NK-92 (cell line): Measurements from ENCODE around the gene CPED1.
"Not testable (repeated sequence)": the region's sequence is repeated elsewhere in the genome, so short reads cannot be mapped to it uniquely, and the experiment has no call there.

Experiments used
- DNase-seq: peaks from one replicate; lab custom pipeline; 2025; ENCODE audit not compliant: unreplicated experiment; lab: John Stamatoyannopoulos, UW

CPED1 gene

DNA sequence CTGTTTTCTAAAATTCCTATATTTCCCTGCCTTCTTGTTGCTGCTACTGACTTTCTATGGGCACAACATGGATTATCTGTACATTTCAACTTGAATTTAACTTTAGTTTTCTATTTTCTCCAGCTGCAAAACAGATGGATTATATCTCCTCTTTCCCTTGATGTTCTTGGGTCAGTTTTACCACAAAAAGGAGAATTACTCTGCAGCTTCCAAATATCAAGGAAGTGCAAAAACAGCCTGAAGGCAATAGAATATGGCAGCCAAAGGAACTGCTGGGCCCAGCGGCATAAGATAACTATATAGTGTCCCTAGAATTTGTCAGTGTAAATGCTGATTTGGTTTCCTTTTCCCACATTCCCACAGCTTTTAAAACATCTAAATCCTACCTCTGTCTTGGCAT, 29.1 kb downstream of the CPED1 start:
- DNase-seq, result no peak

DNA sequence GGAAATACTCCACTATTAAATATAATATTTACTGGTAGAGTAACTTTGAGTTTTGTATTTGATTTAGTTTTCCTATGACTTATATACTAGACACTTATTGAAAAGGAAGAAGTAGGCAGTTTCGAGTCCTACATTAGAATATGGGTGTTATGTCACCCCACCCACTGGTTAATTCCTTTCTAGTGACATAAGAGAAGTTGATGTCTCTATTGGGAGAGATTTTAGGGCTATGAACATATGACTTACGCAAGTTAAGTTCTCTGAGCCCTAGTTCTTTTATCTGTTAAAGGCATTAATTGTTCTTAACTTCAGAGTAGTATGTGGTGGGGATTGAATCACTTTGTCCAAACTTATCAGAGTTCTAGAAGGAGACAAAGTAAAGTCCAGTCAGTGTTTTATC, 30.5 kb downstream of the CPED1 start:
- DNase-seq, result no peak

DNA sequence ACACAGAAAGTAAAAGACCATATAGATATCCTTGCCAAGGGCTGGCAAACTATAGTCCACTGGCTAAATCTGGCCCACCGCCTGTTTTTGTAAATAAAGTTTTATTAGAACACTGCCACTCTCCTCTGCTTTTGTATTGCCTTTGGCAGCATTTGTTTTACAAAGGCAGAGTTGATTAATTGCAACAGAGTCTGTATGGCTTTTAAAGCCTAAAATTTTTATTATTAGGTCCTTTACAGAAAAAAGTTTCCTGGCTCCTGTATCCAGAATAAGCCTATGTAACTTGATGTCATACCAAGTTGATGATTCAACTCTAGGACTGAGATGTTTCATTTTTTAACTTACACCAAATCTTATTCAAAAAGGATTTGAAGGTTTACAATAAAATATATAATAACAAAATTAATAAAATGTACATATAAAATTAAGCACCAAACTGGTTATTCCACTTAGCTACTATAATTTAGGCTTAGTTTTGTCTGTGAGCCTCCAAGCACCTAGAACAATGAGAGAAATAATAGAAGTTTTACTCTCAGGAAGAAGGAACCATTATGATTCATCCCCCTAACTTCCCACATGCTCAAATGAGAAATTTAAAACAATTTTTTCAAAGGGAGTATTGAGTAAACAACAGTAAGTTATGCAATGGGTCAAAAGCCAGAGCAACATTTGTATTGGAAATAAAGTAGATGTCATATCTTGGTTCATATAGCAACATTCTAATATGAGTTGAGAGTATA, 31.9 kb downstream of the CPED1 start:
- no peak for DNase-seq

DNA sequence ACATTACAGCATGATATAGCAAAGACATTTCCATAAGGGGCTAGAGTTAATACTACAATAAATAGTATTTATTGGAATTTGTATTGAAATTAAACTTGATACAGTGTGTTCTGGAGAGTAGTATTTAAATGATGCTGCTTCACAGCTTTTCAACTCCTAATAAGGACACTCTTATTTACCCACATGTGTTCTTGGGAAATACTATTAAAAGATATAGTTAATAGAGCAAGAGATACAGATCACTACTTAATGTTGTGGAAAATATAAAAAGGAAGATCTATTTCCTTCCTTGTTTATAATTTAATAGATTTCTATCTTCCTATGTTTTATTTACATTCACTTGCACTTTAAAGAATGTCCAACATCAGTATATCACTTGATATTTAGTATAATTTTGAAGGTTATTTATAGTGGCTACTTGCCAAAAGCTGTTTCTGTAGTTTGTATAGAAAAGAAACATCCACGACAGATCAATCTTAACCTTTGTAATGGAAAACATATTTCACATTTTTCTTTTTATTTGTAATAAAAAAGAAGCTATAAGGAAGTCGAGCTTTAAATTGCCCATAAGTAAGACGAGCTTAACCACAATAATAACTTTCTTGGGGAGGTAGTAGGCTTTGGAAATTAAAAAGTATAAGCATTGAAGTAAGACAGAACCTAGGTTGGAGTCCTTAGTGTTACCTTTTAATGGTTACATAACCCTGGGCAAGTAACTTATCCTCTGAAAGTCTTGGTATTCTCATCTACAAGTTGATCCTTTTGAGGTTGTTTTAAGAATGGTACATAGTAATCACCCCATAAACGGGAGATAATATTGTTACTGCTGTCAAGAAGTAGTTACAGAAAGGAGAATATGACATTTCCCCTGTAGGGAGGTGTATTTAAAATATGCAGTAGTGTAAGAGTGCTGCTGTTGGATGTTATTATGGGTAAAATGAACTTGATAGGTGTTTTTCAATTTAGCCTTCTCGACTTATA, 32.8 kb downstream of the CPED1 start:
- no peak for DNase-seq

DNA sequence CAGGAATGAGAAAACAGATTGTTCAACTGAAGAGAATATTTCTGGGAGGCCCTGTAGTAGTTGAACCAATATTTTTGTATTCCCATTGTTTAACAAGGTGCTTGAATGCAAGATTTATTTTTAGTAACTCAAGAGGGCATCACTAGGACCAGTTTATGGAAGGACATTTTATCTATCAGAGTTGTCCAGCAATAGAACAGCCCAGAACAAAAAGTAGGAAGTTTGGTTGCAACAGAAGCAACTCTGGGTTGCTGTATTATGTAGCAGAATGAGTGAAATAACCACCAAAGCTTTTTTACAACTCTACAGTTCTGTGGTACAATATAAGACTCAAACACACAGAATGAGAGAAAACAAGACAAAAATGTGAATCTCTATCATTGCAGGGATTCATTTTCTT, 34.7 kb downstream of the CPED1 start:
- no peak for DNase-seq

DNA sequence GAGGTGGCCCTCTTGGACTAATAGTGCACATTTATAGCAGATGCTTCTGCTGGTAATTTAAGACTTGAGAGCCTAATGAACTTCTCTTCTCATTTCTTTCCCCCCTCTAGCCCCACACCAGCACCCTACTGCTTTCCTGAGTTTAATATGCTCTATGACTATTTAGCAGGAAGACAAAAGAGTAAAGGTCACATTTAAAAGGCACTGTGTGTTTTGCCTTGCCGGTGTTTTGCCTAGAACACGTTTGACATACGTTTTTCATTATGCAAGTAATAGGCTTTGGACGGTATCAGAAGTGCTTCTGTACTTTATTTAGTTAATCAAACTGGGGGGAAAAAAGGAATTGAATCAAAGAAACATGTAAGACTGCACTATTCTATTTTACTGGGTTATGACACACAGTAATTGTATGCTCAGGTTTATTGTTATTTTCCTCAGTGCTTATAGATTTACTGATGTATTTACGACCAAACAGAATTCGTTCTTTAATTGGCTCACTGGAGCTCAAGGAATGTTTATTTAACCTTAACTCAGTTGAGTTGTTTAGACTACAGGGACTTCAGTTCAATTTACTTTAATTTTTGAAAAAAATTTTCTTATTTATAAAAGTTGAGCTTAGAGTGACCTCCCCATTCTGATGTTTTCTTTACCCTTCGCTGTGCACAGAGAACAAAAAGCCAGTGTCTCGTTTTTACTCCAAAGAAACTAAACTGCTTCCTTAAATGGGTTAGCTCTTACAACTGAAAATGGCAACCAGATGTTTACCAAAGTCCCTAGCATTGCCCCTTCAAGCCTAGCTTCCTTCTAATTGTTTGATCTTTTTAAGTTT, 35.4 kb downstream of the CPED1 start:
- DNase-seq, result no peak

DNA sequence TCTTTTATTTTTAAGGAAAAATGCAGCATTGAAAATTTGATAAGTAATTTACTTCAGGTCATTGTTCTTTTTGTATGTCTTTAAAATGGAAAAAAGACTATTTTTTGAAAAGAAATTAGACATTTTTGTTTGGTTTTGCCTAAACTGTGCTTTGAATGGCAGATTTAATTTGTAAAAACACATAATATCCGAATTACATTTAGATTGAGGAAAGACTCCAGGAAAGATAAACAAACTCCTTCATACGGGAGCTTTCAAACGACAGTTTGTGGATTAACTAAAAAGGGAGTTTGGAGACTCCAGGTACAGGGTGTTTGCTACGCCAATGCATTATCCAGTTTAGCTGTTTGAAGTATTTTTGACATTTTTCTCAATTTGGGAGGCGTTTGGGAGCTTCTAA, 36.1 kb downstream of the CPED1 start:
- no peak for DNase-seq

DNA sequence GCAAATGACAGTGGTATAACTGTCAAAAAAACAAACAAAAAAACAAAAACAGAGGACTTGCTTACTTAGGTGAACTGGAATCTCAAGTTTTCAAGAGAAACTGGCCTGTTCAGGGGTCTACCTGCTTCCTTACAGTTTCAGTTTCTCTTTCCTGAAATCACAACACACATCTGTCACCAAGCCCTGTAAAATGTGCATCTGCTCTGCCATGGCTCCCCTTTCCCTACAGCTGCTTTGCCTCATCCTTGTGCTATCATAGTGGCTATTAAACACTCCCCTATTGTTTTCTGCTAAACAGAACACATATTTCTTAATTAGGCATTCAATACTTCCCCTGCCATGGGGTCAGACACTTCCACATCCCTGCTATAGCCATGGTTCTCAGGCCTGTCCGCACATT, 37.6 kb downstream of the CPED1 start:
- DNase-seq, result no peak

DNA sequence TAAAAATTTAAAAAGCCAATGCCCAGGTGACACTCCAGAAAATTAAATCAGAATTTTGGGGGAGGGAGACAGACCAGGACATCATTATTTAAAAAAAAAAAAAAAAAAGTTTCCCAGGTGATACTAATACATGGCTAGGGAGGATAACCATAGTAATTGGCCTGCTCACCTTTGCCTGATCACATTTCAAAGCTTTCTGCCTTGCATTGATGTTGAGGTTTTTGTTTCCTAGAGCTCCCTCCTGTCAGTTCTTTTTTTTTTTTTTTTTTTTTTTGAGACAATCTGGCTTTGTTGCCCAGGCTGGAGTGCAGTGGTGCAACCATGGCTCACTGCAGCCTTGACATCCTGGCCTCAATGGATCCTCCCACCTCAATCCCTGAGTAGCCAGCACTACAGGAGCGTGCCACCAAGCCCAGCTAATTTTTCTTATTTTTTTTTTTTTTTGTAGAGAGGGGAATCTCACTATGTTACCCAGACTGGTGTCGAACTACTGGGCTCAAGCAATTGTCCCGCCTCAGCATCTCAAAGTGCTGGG, 38.1 kb downstream of the CPED1 start:
- no peak for DNase-seq

DNA sequence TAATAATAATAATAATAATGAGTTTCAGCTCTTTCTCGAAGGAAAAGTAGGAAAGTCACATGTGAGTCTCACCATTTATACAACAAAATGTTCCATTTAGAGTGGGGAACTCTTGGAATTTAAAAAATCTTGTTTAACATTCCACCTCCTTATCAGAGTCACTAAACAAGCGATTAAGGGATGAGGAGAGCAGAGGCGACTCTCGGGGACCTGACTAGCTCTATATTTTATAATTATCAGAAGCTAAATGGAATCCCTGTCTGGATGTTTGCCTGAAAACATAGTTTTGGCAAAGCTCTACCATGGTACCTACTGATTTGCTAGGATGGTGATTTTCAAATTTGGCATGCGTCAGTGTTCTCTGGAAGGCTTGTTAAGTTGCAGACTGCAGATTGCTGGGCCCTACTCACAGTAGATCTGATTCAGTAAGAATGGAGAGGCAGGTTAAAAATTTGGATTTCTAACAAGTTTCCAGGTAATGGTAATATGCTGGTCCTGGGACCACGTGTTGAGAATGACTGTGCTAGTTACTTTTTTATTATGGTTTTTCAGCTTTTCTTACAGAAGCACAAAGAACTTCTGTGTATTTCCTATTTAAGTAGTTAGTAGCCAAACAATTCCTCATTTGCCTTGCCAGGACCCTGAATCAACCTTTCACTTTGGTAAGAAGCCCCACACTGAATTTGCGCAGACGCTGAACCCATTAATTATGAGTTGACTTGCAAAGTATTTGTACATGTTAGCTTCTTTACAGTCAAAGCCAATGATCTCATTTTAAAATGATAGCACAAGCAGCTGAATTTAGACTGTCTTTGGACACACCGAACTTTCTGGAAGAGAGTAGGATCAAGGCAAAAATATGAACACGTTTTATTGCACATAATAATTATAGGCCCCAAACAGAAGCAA, 39.5 kb downstream of the CPED1 start:
- DNase-seq, result no peak

DNA sequence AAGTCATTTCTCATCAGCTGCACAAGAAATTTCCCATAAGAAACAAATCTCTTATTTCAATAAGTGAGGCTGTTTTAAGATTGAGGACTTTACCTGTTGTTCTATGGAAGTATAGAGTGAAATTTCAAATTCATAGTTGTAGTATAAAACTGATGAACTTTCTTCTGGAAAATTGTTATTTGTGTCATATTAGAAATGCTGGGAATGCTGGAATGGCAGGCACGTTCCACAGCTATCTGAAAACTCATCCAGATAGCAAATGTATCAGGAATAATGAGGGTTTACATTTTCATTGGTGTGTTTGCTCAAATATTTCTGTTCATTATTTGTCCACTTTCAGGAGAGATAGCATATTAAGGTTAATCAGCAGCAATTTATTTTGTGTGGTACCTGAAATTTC, 40.8 kb downstream of the CPED1 start:
- DNase-seq, result no peak

DNA sequence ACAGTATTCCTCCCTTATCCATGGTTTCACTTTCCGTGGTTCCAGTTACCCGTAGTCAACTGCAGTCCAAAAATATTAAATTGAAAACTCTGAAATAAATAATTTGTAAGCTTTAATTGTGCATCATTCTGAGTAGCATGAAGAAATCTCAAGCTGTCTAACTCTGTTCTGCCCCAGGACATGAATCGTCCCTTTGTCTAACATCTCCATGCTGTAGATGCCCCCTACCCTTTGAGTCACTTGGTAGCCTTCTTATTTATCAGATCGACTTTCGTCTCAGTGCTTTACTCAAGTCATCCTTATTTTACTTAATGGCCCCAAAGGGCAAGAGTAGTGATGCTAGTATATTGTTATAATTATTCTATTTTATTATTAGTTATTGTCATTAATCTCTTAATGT, 41.8 kb downstream of the CPED1 start:
- DNase-seq, result no peak

DNA sequence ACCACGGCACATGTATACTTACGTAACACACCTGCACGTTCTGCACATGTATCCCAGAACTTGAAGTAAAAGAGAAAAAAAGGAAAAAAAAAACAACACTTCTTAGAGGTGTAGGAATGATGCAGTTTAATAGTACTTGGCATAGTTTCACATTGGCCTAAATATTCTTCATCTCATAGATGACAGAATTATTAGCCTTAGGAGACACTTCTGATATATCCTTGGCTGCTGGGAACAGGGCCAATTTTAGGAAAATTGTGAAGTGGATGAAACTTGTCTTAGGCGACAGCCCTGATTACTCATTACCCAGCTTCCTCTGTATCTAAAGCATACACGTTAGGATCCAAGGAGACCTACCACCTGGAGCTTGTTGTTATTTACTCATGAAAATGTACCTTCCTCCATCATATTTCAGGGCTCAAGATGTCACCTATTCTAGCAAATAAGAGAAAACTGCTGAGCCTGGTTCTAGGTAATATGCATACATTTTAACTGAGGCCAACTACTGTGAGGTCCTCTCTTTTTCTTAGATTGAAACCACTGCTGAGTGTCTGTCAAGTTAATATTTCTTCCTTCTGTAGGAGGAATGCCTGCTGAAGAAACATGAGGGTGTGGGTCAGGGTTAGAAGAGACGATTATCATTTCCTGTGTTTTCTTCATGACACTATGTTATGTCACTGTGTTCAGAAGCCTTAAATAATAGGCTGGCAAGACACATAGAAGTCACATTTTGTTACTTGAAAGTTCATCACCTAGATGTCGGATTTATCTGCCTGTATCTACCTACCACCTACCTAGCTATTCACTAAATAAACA, 44.3 kb downstream of the CPED1 start:
- DNase-seq, result no peak

DNA sequence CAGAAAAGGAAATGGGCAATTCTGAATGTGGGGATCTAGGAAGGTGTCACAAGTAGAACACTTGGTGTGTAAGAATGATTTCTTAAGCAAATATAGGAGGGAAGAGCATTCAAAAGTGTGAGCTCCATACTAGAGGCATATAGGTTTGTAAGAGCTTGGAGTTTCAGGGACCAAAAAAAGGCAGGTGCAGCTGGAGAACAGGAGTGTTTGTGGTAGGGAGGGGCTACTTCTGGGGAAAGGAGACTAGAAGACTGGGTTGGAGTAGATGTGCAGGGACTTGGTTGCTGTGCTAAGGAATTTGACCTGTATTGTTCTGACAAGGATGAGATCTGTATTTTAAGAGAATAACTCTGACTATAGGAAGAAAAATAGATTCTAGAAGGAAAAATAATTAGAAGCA, 46.4 kb downstream of the CPED1 start:
- DNase-seq, result no peak

DNA sequence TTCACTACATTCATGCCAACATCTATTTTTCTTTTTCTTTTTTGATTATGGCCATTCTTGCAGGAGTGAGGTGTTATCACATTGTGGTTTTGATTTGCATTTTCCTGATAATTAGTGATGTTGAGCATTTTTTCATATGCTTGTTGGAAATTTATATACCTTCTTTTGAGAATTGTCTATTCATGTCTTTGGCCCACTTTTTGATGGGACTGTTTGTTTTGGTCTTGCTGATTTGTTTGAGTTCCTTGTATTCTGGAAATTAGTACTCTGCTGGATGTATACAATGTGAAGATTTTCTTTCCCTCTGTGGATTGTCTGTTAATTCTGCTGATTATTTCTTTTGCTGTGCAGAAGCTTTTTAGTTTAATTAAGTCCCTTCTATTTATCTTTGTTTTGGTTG, 48.3 kb downstream of the CPED1 start:
- DNase-seq, result not testable (repeated sequence)

DNA sequence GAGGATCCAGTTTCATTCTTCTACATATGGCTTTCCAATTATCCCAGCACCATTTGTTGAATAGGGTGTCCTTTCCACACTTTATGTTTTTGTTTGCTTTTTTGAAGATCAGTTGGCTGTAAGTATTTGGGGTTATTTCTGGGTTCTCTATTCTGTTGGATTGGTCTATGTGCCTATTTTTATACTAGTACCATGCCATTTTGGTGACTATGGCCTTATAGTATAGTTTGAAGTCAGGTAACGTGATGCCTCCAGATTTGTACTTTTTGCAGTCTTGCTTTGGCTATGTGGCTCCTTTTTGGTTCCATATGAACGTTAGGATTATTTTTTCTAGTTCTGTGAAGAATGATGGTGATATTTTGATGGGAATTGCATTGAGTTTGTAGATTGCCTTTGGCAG, 48.8 kb downstream of the CPED1 start:
- not testable (repeated sequence) for DNase-seq

DNA sequence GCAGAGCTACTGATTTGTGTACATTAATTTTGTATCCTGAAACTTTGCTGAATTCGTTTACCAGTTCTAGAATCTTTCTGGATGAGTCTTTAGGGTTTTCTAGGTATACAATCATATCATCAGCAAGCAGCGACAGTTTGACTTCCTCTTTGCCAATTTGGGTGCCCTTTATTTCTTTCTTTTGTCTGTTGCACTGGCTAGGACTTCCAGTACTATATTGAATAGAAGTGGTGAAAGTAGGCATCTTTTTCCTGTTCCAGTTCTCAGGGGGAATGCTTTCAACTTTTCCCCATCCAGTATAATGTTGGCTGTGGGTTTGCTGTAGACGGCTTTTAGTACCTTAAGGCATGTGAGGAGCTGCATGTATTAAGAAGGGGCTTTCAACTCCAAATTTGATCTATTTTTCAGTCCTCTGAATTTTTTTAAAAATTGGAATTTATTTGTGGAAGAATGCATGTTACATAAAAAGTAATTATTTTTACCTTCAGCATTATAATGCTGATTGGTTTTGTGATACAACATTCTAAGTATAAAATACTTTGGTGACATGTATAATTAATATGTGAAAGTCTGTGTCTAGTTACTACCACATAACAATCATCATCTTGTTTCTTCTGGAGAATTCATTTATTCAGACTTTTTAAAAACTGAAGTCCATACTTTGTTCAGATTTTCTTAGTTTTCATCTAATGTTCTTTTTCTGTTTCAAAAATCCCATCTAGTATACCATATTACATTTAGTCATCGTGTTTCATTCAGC, 49.6 kb downstream of the CPED1 start:
- no peak for DNase-seq

DNA sequence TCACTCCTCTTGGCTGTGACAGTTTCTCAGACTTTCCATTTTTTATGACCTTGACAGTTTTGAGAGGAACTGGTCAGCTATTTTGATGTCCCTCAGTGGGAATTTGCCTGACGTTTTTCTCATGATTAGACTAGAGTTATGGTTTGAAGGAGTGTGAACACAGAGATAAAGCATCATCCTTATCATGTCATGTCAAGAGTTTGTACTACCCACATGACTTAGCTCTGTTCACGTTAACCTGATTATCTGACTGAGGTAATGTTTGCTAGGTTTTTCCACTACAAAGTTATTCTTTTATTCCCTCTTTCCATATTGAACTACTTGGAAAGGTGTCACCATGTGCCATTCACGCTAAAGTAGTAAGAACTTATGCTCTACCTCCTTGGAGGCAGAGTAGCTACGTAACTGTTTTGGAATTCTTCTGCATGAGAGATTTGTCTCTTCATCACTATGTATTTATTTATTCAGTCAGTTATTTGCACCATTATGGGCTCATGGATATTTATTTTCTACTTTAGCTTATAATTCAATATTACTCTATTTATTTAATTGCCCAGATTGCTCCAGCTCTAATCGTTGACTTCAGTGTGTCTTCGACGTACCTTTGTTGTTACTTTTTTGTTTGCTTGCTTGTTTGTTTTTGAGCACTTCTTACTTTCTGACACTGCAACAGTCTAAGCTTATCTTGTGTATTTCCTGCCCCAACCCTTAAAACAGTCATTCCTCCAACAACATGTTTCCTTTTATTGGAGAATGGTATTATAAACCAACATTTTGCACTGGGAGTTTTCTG, 50.4 kb downstream of the CPED1 start:
- no peak for DNase-seq
